ENCODE data around the gene GATA6. TPM values are rescaled to one million over a fixed set of nuclear protein-coding genes. Genes with fewer than 3 reads are reported as not detected.

GATA6 gene
- total and polyA plus RNA-seq, 2 of the 8 experiments (the other 6 are each of a cell fraction or from before 2014, with no cell fraction given): 0.09 TPM; not detected in 1

GRCh38 chr18:22165049-22165602, 4.3 kb upstream of the GATA6 start (continued):
- TF ChIP-seq BRCA1 (IDR thresholded peaks at IDR 0.05; ENCODE audit: low read depth, low read length) (no peak), SUZ12 (IDR thresholded peaks at IDR 0.05; ENCODE audit: low read length) (peak; percentile 76), POLR2AphosphoS5 (IDR thresholded peaks at IDR 0.05; ENCODE audit: low read depth, low read length) (no peak), TCF12 (IDR thresholded peaks at IDR 0.05; ENCODE audit: low read depth, low read length) (no peak), NRF1 (IDR thresholded peaks at IDR 0.05; ENCODE audit: low read depth, low read length) (no peak), SIX5 (IDR thresholded peaks at IDR 0.05; ENCODE audit: low read depth, low read length) (no peak), NANOG (IDR thresholded peaks at IDR 0.05; ENCODE audit: insufficient read depth, low read depth, low read length, poor library complexity, severe bottlenecking) (no peak), SAP30 (IDR thresholded peaks at IDR 0.05; ENCODE audit: insufficient read depth, insufficient replicate concordance, low read length) (no peak), RBBP5 (IDR thresholded peaks at IDR 0.05; ENCODE audit: borderline replicate concordance, low read depth, low read length) (no peak), ATF2 (IDR thresholded peaks at IDR 0.05; ENCODE audit: low read length) (no peak), CTBP2 (IDR thresholded peaks at IDR 0.05; ENCODE audit: borderline replicate concordance, insufficient read depth, insufficient read length, low read length) (no peak)
